Omental fat pad (tissue), 4 donors: Measurements from ENCODE around the gene NTSR1. TPM values are rescaled to one million over a fixed set of nuclear protein-coding genes. Genes with fewer than 3 reads are reported as not detected.

ENCODE experiments used
- ATAC-seq: fragments of 150-250 bp; one replicate; pipeline ENCODE4 v1.9.1; 2016; ENCODE audit warnings: mild to moderate bottlenecking, moderate library complexity; ENCODE audit not compliant: low FRiP score
- DNase-seq: peaks from one replicate; pipeline ENCODE4 v3.0.0-alpha.2; 2019; ENCODE audit warnings: low spot score
- CTCF ChIP-seq, 3 donors: fragments of 450-650 bp; IDR thresholded peaks; one replicate each; pipeline ENCODE4 v1.5.1; 2016 to 2017; ENCODE audit warnings: antibody characterized with exemption in 3 of 3, mild to moderate bottlenecking in 3 of 3, moderate library complexity in 2 of 3
- total RNA-seq, 4 donors: library from RNA; depleted of rRNA; stranded (reverse); fragments of >200 nt; gene quantifications; one replicate each; pipeline ENCODE4 v1.1.0, GENCODE V29; 2016

The NTSR1 gene
- total RNA-seq, 4 donors from 2014 or later = 0.24 to 0.25 TPM; not detected in 2

GRCh38 chr20:62772990-62773844 is 64.6 kb downstream of the NTSR1 start:
- no peak for TF ChIP-seq CTCF (IDR thresholded peaks at IDR 0.05)
- no peak for DNase-seq
- peak; percentile 59 for ATAC-seq

GRCh38 chr20:62773845-62774714 is 65.4 kb downstream of the NTSR1 start:
- no peak for TF ChIP-seq CTCF (IDR thresholded peaks at IDR 0.05)
- ATAC-seq (no peak), DNase-seq (no peak)

GRCh38 chr20:62774762-62775161 is 66.1 kb downstream of the NTSR1 start:
- TF ChIP-seq CTCF (IDR thresholded peaks at IDR 0.05) = no peak
- ATAC-seq = no peak
- DNase-seq = no peak

GRCh38 chr20:62775206-62775605 is 66.6 kb downstream of the NTSR1 start:
- DNase-seq = no peak
- no peak for TF ChIP-seq CTCF (IDR thresholded peaks at IDR 0.05)
- no peak for ATAC-seq

- ATAC-seq = no peak
These were observed 67.5 kb downstream of the NTSR1 start for GRCh38 chr20:62776035-62776691.

More at GRCh38 chr20:62776035-62776691, 67.5 kb downstream of the NTSR1 start:
- TF ChIP-seq CTCF (IDR thresholded peaks at IDR 0.05) = no peak
- DNase-seq = no peak
